Spleen (tissue), 7 donors: ENCODE measurements around the gene LIMS4.
"Not testable (repeated sequence)": the region's sequence is repeated elsewhere in the genome, so short reads cannot be mapped to it uniquely, and the experiment has no call there.

Source experiments
- POLR2A ChIP-seq, 3 donors: fragments of 450-650 bp; IDR thresholded peaks; one replicate each; pipeline ENCODE4 v1.5.1; 2017; ENCODE audit warnings: antibody characterized with exemption in 3 of 3, mild to moderate bottlenecking in 1 of 3
- TF ChIP-seq, protein P1 (sequence below), 11 experiments: fragments of 200-600 bp in 7 of 11; fragments of 450-650 bp in 4 of 11; sonication (generic) in 4 of 11; IDR thresholded peaks in 8 of 11; conservative IDR thresholded peaks in 3 of 11; 1 replicate in 7 of 11; 2 replicates in 4 of 11; pipeline versions ENCODE4 v1.4.0 to v1.8.0; 2016 to 2021; ENCODE audit warnings: antibody characterized with exemption in 11 of 11, inconsistent platforms in 4 of 11, mild to moderate bottlenecking in 1 of 11
- donor health status: DM: no; HTN: no; CAD: no; lungs with moderate emphysema.
- donor health status: DM: no; HTN: no; CAD: no.
- donor health status: DM: no; HTN: no; CAD: no.

DNA sequence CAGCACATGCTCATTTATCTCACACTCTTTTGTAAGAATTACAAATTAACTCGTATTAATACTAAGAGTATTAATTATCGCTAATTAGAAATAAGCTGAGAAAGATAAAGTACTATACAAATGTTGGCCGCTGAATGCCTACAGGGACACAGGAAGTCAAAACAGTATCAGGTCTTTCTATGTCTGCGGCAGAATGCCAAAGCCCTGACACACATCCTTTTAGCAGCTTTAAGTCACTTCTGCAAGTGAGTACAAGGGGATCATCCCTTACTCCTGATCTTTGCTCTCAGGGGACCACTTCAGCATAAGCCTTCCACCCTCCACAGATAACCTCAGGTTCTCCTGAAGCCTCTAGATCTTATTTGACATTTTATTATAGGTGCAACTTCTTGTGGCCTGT, 10.1 kb upstream of the LIMS4 start:
- not testable (repeated sequence) for TF ChIP-seq POLR2A (IDR thresholded peaks at IDR 0.05)
- TF ChIP-seq, protein P1, sequence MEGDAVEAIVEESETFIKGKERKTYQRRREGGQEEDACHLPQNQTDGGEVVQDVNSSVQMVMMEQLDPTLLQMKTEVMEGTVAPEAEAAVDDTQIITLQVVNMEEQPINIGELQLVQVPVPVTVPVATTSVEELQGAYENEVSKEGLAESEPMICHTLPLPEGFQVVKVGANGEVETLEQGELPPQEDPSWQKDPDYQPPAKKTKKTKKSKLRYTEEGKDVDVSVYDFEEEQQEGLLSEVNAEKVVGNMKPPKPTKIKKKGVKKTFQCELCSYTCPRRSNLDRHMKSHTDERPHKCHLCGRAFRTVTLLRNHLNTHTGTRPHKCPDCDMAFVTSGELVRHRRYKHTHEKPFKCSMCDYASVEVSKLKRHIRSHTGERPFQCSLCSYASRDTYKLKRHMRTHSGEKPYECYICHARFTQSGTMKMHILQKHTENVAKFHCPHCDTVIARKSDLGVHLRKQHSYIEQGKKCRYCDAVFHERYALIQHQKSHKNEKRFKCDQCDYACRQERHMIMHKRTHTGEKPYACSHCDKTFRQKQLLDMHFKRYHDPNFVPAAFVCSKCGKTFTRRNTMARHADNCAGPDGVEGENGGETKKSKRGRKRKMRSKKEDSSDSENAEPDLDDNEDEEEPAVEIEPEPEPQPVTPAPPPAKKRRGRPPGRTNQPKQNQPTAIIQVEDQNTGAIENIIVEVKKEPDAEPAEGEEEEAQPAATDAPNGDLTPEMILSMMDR (IDR thresholded peaks at IDR 0.05 in 8 of 11, conservative IDR thresholded peaks at IDR 0.05 in 3 of 11): not testable (repeated sequence)
